GM12872 (cell line): ENCODE measurements around the gene SLC2A5.

ENCODE experiments used
- CTCF ChIP-seq: IDR thresholded peaks from 3 replicates; pipeline ENCODE4 v1.5.1; 2011; ENCODE audit warnings: low read depth, mild to moderate bottlenecking, low read length, moderate library complexity; ENCODE audit not compliant: insufficient read depth

Gene SLC2A5

GRCh38 chr1:8985915-8986813, 83.3 kb downstream of the SLC2A5 start:
- TF ChIP-seq CTCF = no peak
